Panc1 (cell line): Measurements from ENCODE around the gene GPD1L.

Experiments
- CTCF ChIP-seq: fragments of 450-650 bp; IDR thresholded peaks from 2 replicates; pipeline ENCODE4 v1.5.1; 2017; ENCODE audit warnings: mild to moderate bottlenecking
- POLR2AphosphoS5 ChIP-seq: IDR thresholded peaks from 2 replicates; pipeline ENCODE4 v1.6.1; 2012; ENCODE audit warnings: mild to moderate bottlenecking, low read depth, low read length, moderate library complexity
- TCF7L2 ChIP-seq: IDR thresholded peaks from 2 replicates; pipeline ENCODE4 v1.6.1; 2011; ENCODE audit warnings: mild to moderate bottlenecking, low read depth, low read length, inconsistent platforms
- TF ChIP-seq, protein P1 (sequence below), 2 experiments: IDR thresholded peaks; 2 replicates each; pipeline ENCODE4 v1.6.1; 2011 to 2012; ENCODE audit warnings: low read depth in 2 of 2, control low read depth in 1 of 2, low read length in 1 of 2, mild to moderate bottlenecking in 1 of 2, moderate library complexity in 1 of 2; ENCODE audit not compliant: insufficient read depth in 1 of 2

DNA sequence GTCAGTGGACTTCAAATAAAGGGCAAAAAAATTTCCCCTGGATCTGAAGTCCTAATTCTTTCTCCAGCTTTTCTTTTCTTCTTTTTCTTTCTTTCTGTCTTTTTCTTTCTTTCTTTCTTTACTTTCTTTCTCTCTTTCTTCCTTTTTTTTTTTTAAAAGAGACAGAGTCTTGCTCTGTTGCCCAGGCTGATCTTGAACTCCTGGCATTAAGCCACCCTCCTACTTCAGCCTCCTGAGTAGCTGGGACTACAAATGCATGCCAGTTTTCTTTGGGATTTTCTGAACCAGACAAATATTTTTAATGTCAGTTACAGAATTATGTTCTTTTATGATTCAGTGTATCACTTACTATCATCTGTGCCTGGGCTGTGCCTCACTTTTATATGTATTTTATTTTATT, 86.7 kb downstream of the GPD1L start:
- no peak for TF ChIP-seq CTCF
- no peak for TF ChIP-seq POLR2AphosphoS5
- TF ChIP-seq, protein P1, sequence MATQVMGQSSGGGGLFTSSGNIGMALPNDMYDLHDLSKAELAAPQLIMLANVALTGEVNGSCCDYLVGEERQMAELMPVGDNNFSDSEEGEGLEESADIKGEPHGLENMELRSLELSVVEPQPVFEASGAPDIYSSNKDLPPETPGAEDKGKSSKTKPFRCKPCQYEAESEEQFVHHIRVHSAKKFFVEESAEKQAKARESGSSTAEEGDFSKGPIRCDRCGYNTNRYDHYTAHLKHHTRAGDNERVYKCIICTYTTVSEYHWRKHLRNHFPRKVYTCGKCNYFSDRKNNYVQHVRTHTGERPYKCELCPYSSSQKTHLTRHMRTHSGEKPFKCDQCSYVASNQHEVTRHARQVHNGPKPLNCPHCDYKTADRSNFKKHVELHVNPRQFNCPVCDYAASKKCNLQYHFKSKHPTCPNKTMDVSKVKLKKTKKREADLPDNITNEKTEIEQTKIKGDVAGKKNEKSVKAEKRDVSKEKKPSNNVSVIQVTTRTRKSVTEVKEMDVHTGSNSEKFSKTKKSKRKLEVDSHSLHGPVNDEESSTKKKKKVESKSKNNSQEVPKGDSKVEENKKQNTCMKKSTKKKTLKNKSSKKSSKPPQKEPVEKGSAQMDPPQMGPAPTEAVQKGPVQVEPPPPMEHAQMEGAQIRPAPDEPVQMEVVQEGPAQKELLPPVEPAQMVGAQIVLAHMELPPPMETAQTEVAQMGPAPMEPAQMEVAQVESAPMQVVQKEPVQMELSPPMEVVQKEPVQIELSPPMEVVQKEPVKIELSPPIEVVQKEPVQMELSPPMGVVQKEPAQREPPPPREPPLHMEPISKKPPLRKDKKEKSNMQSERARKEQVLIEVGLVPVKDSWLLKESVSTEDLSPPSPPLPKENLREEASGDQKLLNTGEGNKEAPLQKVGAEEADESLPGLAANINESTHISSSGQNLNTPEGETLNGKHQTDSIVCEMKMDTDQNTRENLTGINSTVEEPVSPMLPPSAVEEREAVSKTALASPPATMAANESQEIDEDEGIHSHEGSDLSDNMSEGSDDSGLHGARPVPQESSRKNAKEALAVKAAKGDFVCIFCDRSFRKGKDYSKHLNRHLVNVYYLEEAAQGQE (IDR thresholded peaks at IDR 0.05; ENCODE audit: insufficient read depth in 1 of 2, low read depth in 2 of 2, low read length in 1 of 2) = no peak
- TF ChIP-seq TCF7L2 = no peak
